ENCODE data around the gene SMC6. TPM values are rescaled to one million over a fixed set of nuclear protein-coding genes. Genes with fewer than 3 reads are reported as not detected.

The SMC6 gene
- total RNA-seq, 1 donor from 2014 or later: 21.4 TPM

GRCh38 chr2:17634997-17635396 is 118.6 kb downstream of the SMC6 start:
- no peak for TF ChIP-seq CTCF (conservative IDR thresholded peaks at IDR 0.05; ENCODE audit: low read depth, low read length)
- no peak for DNase-seq (ENCODE audit: low read depth)

GRCh38 chr2:17630089-17630488 is 123.5 kb downstream of the SMC6 start:
- H3K4me3 ChIP-seq (ENCODE audit: low read depth, low read length): no peak overlapping the region
- no peak for DNase-seq (ENCODE audit: low read depth)
- TF ChIP-seq CTCF (conservative IDR thresholded peaks at IDR 0.05; ENCODE audit: low read depth, low read length): no peak

More at GRCh38 chr2:17634997-17635396, 118.6 kb downstream of the SMC6 start:
- H3K4me3 ChIP-seq (ENCODE audit: low read depth, low read length): no peak overlapping the region

GRCh38 chr2:17628349-17629261 is 125.0 kb downstream of the SMC6 start:
- no peak for TF ChIP-seq CTCF (conservative IDR thresholded peaks at IDR 0.05; ENCODE audit: low read depth, low read length)
- no peak overlapping the region for H3K4me3 ChIP-seq (ENCODE audit: low read depth, low read length)
- DNase-seq (ENCODE audit: low read depth): no peak

- no peak for DNase-seq (ENCODE audit: low read depth)
- no peak overlapping the region for H3K4me3 ChIP-seq (ENCODE audit: low read depth, low read length)
- no peak for TF ChIP-seq CTCF (conservative IDR thresholded peaks at IDR 0.05; ENCODE audit: low read depth, low read length)
These were observed 126.2 kb downstream of the SMC6 start for GRCh38 chr2:17627434-17627833.

- H3K4me3 ChIP-seq (ENCODE audit: low read depth, low read length): no peak overlapping the region
- DNase-seq (ENCODE audit: low read depth): no peak
- TF ChIP-seq CTCF (conservative IDR thresholded peaks at IDR 0.05; ENCODE audit: low read depth, low read length): no peak
These were observed 126.6 kb downstream of the SMC6 start for GRCh38 chr2:17626986-17627385.

GRCh38 chr2:17625446-17625845 is 128.2 kb downstream of the SMC6 start:
- no peak overlapping the region for H3K4me3 ChIP-seq (ENCODE audit: low read depth, low read length)
- TF ChIP-seq CTCF (conservative IDR thresholded peaks at IDR 0.05; ENCODE audit: low read depth, low read length): no peak
- DNase-seq (ENCODE audit: low read depth): no peak

GRCh38 chr2:17621781-17622180 is 131.8 kb downstream of the SMC6 start:
- H3K4me3 ChIP-seq (ENCODE audit: low read depth, low read length): no peak overlapping the region
- no peak for TF ChIP-seq CTCF (conservative IDR thresholded peaks at IDR 0.05; ENCODE audit: low read depth, low read length)
- no peak for DNase-seq (ENCODE audit: low read depth)
